OCI-LY7 (cell line): Measurements from ENCODE around the gene PRRC1. TPM values are rescaled to one million over a fixed set of nuclear protein-coding genes. Genes with fewer than 3 reads are reported as not detected.

Source experiments
- Bru-seq: library from RNA; stranded (reverse); fragments of 400-500 nt; gene quantifications from one replicate; lab custom pipeline; 2021; lab: Mats Ljungman, UMichigan
- BruChase-seq, 2 experiments: library from RNA; stranded (reverse); fragments of 400-500 nt; gene quantifications; one replicate each; lab custom pipeline; 2021; lab: Mats Ljungman, UMichigan
- BruUV-seq: library from RNA; stranded (reverse); fragments of 400-500 nt; replicated peaks from 2 replicates; lab custom pipeline; 2021; lab: Mats Ljungman, UMichigan
- CTCF ChIA-PET: fragments of 300-600 bp; sonication (Branson Sonifier 250); formaldehyde crosslinking; loops from one replicate; lab custom pipeline; 2022; ENCODE audit warnings: antibody characterized with exemption; ENCODE audit not compliant: unreplicated experiment; lab: Charles Lee
- POLR2A ChIA-PET: fragments of 300-600 bp; sonication (Branson Sonifier 250); formaldehyde crosslinking; loops from one replicate; lab custom pipeline; 2022; ENCODE audit warnings: antibody characterized with exemption; lab: Charles Lee
- DNase-seq: peaks from one replicate; pipeline ENCODE4 v3.0.0-alpha.2; 2015; ENCODE audit warnings: low spot score
- H2AFZ ChIP-seq: fragments of 200-600 bp; sonication (generic), shearing (Covaris generic); 2 replicates; pipeline ENCODE4 v1.6.1; 2014; ENCODE audit warnings: mild to moderate bottlenecking, antibody characterized with exemption, low read length, moderate library complexity
- H3K27ac ChIP-seq: fragments of 200-600 bp; sonication (generic); 2 replicates; pipeline ENCODE4 v1.5.1; 2014; ENCODE audit warnings: mixed run types, low read depth, mild to moderate bottlenecking, moderate library complexity, low read length, inconsistent platforms; ENCODE audit not compliant: poor library complexity, severe bottlenecking
- H3K36me3 ChIP-seq: fragments of 200-600 bp; sonication (generic); 2 replicates; pipeline ENCODE4 v1.6.1; 2014; ENCODE audit warnings: mild to moderate bottlenecking, antibody characterized with exemption, low read length, moderate library complexity, mixed read lengths; ENCODE audit not compliant: insufficient read depth
- H3K4me1 ChIP-seq: fragments of 200-600 bp; sonication (generic); 2 replicates; pipeline ENCODE4 v1.5.1; 2014; ENCODE audit warnings: mild to moderate bottlenecking, low read length; ENCODE audit not compliant: insufficient read depth, poor library complexity, severe bottlenecking
- H3K4me2 ChIP-seq: fragments of 200-600 bp; sonication (generic); 2 replicates; pipeline ENCODE4 v1.6.1; 2014; ENCODE audit warnings: mild to moderate bottlenecking, low read length
- H3K4me3 ChIP-seq: fragments of 200-600 bp; sonication (generic); 2 replicates; pipeline ENCODE4 v1.5.1; 2014; ENCODE audit warnings: mild to moderate bottlenecking, low read depth, low read length; ENCODE audit not compliant: poor library complexity, severe bottlenecking
- H3K79me2 ChIP-seq: fragments of 200-600 bp; sonication (generic); 2 replicates; pipeline ENCODE4 v1.6.1; 2016; ENCODE audit warnings: low read depth, mild to moderate bottlenecking, low read length, moderate library complexity, mixed read lengths; ENCODE audit not compliant: insufficient read depth
- H3K9me2 ChIP-seq: fragments of 200-600 bp; sonication (generic); 2 replicates; pipeline ENCODE4 v1.6.1; 2016; ENCODE audit warnings: mild to moderate bottlenecking, low read length, mixed read lengths; ENCODE audit not compliant: insufficient read depth
- H3K9me3 ChIP-seq: fragments of 200-600 bp; sonication (generic); 2 replicates; pipeline ENCODE4 v1.6.1; 2014; ENCODE audit warnings: mild to moderate bottlenecking, mixed run types, low read length, mixed read lengths
- H4K20me1 ChIP-seq: fragments of 200-600 bp; sonication (generic); 2 replicates; pipeline ENCODE4 v1.6.1; 2014; ENCODE audit warnings: mild to moderate bottlenecking, antibody characterized with exemption, low read length, moderate library complexity, mixed read lengths; ENCODE audit not compliant: insufficient read depth
- CTCF ChIP-seq: fragments of 200-600 bp; sonication (generic); conservative IDR thresholded peaks from 2 replicates; pipeline ENCODE4 v1.5.1; 2014; ENCODE audit warnings: mild to moderate bottlenecking, antibody characterized with exemption, low read length, moderate library complexity, mixed read lengths
- EZH2phosphoT487 ChIP-seq: fragments of 200-600 bp; sonication (generic); IDR thresholded peaks from 2 replicates; pipeline ENCODE4 v1.6.1; 2018; ENCODE audit warnings: low read depth, borderline replicate concordance, mild to moderate bottlenecking, mixed run types, antibody characterized with exemption, low read length, moderate library complexity, mixed read lengths
- intact Hi-C: fragments of 100-400 bp; cut with micrococcal nuclease; formaldehyde crosslinking; loops from one replicate; pipeline ENCODE4 v1.10.0; 2022; ENCODE audit not compliant: unreplicated experiment
- long read RNA-seq: library from polyadenylated mRNA; stranded (forward); transcript quantifications from one replicate; pipeline ENCODE4 v2.0.0, GENCODE V29; 2022
- total RNA-seq, 2 experiments: library from RNA; depleted of rRNA in 1 of 2; stranded (reverse); fragments of >200 nt in 1 of 2; shearing (Covaris generic) in 1 of 2; gene quantifications; 2 replicates each; pipeline ENCODE4 v1.2.3, GENCODE V29; 2014 to 2022

The PRRC1 gene
- total RNA-seq (2014; rRNA removed; shearing (Covaris generic)), result 32.7 and 37.3 TPM in 2 replicates
- total RNA-seq (2022), result 46.5 and 52.5 TPM in 2 replicates
- Bru-seq, nascent RNA, result percentile 87 among the genes with signal in this experiment
- percentile 62 among the genes with signal in this experiment for BruChase-seq, experiment 1, labeled RNA remaining after a 6-hour chase
- BruChase-seq, experiment 2, labeled RNA remaining after a 2-hour chase, result percentile 92 among the genes with signal in this experiment
- long read RNA-seq, full-length matches to known transcripts, result 75 of 96 reads
- long read RNA-seq, partial matches to known transcripts, result 7 of 96 reads
- long read RNA-seq, other reads (novel, unspliced or antisense), result 14 of 96 reads

- H3K4me1 ChIP-seq, result peaks cover 14% of the 10 kb centered on the region
- intact Hi-C loops, result loop anchor here (5.0 kb wide), 2 partner anchors 565 to 740 kb away; partner anchors contain the start of genes LMNB1 and SLC12A2
- peak within 1 kb of the TSS; percentile 99 for H3K4me3 ChIP-seq
- H3K27ac ChIP-seq, result peak within 1 kb of the TSS; percentile 51
- peak within 1 kb of the TSS; percentile 95 for H3K4me2 ChIP-seq
- BruUV-seq, result no TSS peak
- H3K36me3 ChIP-seq, result peaks cover 41% of the 10 kb centered on the region
- no peaks in the 10 kb centered on the region for H3K9me2 ChIP-seq
- peaks cover 21% of the 10 kb centered on the region; the same call in 1 of the 2 replicates for H3K9me3 ChIP-seq
- H3K79me2 ChIP-seq, result peaks cover 50% of the 10 kb centered on the region
- POLR2A ChIA-PET, result interaction anchor here (0.6 to 1.1 kb wide), 3 partner anchors 27 to 482 kb away, joined by 3 read pairs; no protein-coding TSS in a partner anchor
- TF ChIP-seq CTCF (no peak), EZH2phosphoT487 (no peak)
- CTCF ChIA-PET, result no interaction called here
- peak; percentile 87 for DNase-seq
- no peaks in the 10 kb centered on the region for H4K20me1 ChIP-seq
- peak within 1 kb of the TSS; percentile 94 for H2AFZ ChIP-seq
These were observed at the start of gene PRRC1 for GRCh38 chr5:127517480-127518318. Gene PRRC1 (plus strand): TSS chr5:127517640. CDS start chr5:127523480, 5,840 bp downstream.

- intact Hi-C loops, result no loop called here
- no peaks in the 10 kb centered on the region for H3K9me2 ChIP-seq
- no peak overlapping the region for H2AFZ ChIP-seq
- no peaks in the 10 kb centered on the region for H4K20me1 ChIP-seq
- no peaks in the 10 kb centered on the region for H3K9me3 ChIP-seq
- H3K36me3 ChIP-seq, result no peaks in the 10 kb centered on the region
- DNase-seq, result no peak
- BruUV-seq, result no TSS peak
- ChIA-PET CTCF (no interaction called here), POLR2A (interaction anchor here (0.8 to 1.3 kb wide), 2 partner anchors 10 to 16 kb away, joined by 3 to 4 read pairs; no protein-coding TSS in a partner anchor)
- H3K27ac ChIP-seq, result no peak overlapping the region
- no peak for TF ChIP-seq EZH2phosphoT487
- TF ChIP-seq CTCF, result no peak
- H3K79me2 ChIP-seq, result no peaks in the 10 kb centered on the region
- no peak overlapping the region for H3K4me2 ChIP-seq
- H3K4me3 ChIP-seq, result no peak overlapping the region
- no peaks in the 10 kb centered on the region for H3K4me1 ChIP-seq
These were observed 46.2 kb upstream of the PRRC1 start for GRCh38 chr5:127471211-127471610.
